Measurements from ENCODE around the gene COMP. TPM values are rescaled to one million over a fixed set of nuclear protein-coding genes. Genes with fewer than 3 reads are reported as not detected.

The COMP gene
- total and polyA plus RNA-seq, 2 donors (not counting 1 experiment from before 2014, with no cell fraction given): not detected

DNA sequence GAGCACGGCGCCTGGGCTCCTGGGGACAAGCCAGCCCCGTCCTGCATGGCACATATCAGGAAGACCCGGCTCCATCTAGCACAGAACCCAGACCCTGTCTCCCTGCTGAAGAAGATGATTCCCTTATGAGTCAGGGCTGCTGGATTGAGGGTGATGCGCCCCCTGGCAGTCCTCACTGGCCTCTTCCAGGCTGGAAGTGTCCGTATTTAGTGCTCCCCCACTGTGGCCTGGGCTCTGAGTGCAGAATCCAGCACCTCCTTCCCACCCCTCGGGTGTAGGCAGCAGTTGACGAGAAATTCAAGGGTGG, 14.9 kb downstream of the COMP start:
- Histone ChIP-seq H2AFZ (ENCODE audit: insufficient read depth, low read depth, low read length, poor library complexity, severe bottlenecking) (no peak overlapping the region), H3K79me2 (ENCODE audit: control insufficient read depth, insufficient read depth, low read length) (no peaks in the 10 kb centered on the region), H4K20me1 (ENCODE audit: control insufficient read depth, insufficient read depth, low read length, poor library complexity, severe bottlenecking) (peaks cover 5% of the 10 kb centered on the region), H3K36me3 (replicated peaks in 1 of 2; ENCODE audit: control extremely low read depth in 1 of 2, control insufficient read depth in 1 of 2, extremely low read depth in 1 of 2, insufficient read depth in 2 of 2, low read length in 1 of 2) (peaks cover 0 to 3% of the 10 kb centered on the region in 2 experiments), H3K4me2 (replicated peaks; ENCODE audit: low read depth, low read length, poor library complexity, severe bottlenecking) (no peak overlapping the region), H3K9me3 (ENCODE audit: control extremely low read depth in 1 of 3, control insufficient read depth in 2 of 3, insufficient read depth in 1 of 3, low read length in 2 of 3) (no peaks in the 10 kb centered on the region), H3K4me3 (ENCODE audit: control extremely low read depth in 1 of 5, extremely low read depth in 1 of 5, insufficient read depth in 1 of 5, low read depth in 2 of 5, low read length in 4 of 5) (no peak overlapping the region), H3K27me3 (replicated peaks in 1 of 4; ENCODE audit: control extremely low read depth in 1 of 4, control insufficient read depth in 3 of 4, insufficient read depth in 4 of 4, low read length in 3 of 4) (no peaks in the 10 kb centered on the region), H3K9ac (ENCODE audit: low read length) (no peak overlapping the region), H3K4me1 (ENCODE audit: control insufficient read depth in 2 of 2, insufficient read depth in 2 of 2, low read length in 2 of 2) (no peaks in the 10 kb centered on the region), H3K27ac (ENCODE audit: low read length in 2 of 2) (no peak overlapping the region)
- Mint-ChIP-seq H3K27ac (no peak overlapping the region), H3K4me1 (no peaks in the 10 kb centered on the region), H3K9me3 (ENCODE audit: insufficient read depth) (no peaks in the 10 kb centered on the region), H3K27me3 (no peaks in the 10 kb centered on the region), H3K4me3 (no peak overlapping the region)
- ChIA-PET POLR2A (no interaction called here), CTCF (no interaction called here)
- 97% methylated on average over 8 of the region's 8 CpGs for WGBS (ENCODE audit: insufficient coverage)
- ATAC-seq (ENCODE audit: low read depth) (no peak), DNase-seq (no peak)
- no peak for TF ChIP-seq EZH2 (IDR thresholded peaks at IDR 0.05; ENCODE audit: borderline replicate concordance, insufficient read depth, low read depth, low read length, poor library complexity, severe bottlenecking)
- TF ChIP-seq, protein P1, sequence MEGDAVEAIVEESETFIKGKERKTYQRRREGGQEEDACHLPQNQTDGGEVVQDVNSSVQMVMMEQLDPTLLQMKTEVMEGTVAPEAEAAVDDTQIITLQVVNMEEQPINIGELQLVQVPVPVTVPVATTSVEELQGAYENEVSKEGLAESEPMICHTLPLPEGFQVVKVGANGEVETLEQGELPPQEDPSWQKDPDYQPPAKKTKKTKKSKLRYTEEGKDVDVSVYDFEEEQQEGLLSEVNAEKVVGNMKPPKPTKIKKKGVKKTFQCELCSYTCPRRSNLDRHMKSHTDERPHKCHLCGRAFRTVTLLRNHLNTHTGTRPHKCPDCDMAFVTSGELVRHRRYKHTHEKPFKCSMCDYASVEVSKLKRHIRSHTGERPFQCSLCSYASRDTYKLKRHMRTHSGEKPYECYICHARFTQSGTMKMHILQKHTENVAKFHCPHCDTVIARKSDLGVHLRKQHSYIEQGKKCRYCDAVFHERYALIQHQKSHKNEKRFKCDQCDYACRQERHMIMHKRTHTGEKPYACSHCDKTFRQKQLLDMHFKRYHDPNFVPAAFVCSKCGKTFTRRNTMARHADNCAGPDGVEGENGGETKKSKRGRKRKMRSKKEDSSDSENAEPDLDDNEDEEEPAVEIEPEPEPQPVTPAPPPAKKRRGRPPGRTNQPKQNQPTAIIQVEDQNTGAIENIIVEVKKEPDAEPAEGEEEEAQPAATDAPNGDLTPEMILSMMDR (IDR thresholded peaks at IDR 0.05): no peak
- intact Hi-C loops (cut with micrococcal nuclease): no loop called here

DNA sequence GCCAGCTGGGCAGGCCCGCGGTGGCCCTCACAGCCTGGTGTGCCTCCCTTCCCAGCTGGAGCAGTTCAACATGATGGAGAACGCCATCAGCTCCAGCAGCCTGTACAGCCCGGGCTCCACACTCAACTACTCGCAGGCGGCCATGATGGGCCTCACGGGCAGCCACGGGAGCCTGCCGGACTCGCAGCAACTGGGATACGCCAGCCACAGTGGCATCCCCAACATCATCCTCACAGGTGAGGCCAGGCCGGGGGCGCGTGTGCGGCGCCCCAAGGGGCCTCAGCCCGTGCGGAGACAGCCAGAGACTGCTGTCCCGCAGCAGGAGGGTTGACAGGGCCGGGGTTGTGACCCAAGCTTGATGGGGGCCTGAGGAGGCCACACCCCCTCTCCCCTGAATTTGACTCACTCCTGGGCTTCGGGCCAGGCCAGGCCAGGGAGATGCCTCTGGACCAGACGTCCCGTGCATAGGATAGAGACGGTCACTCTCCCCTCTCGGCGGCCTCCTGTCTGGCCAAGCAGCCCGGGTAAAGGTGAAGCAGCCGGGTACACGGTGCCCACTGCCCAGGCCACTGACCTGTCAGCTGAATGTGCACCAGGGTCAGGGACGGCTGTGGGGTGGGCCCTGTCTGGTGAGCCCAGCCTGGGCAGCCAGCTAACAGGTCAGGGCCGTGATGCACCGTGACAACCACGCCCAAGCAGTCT, 15.4 kb downstream of the COMP start:
- Histone ChIP-seq H3K79me2 (ENCODE audit: control insufficient read depth, insufficient read depth, low read length) (no peaks in the 10 kb centered on the region), H3K36me3 (replicated peaks in 1 of 2; ENCODE audit: control extremely low read depth in 1 of 2, control insufficient read depth in 1 of 2, extremely low read depth in 1 of 2, insufficient read depth in 2 of 2, low read length in 1 of 2) (peaks cover 0 to 3% of the 10 kb centered on the region in 2 experiments), H4K20me1 (ENCODE audit: control insufficient read depth, insufficient read depth, low read length, poor library complexity, severe bottlenecking) (peaks cover 4% of the 10 kb centered on the region), H3K4me1 (ENCODE audit: control insufficient read depth in 2 of 2, insufficient read depth in 2 of 2, low read length in 2 of 2) (no peaks in the 10 kb centered on the region), H3K27me3 (replicated peaks in 1 of 4; ENCODE audit: control extremely low read depth in 1 of 4, control insufficient read depth in 3 of 4, insufficient read depth in 4 of 4, low read length in 3 of 4) (no peaks in the 10 kb centered on the region), H2AFZ (ENCODE audit: insufficient read depth, low read depth, low read length, poor library complexity, severe bottlenecking) (no peak overlapping the region), H3K4me3 (ENCODE audit: control extremely low read depth in 1 of 5, extremely low read depth in 1 of 5, insufficient read depth in 1 of 5, low read depth in 2 of 5, low read length in 4 of 5) (no peak overlapping the region), H3K27ac (ENCODE audit: low read length in 2 of 2) (no peak overlapping the region), H3K9ac (ENCODE audit: low read length) (no peak overlapping the region), H3K4me2 (replicated peaks; ENCODE audit: low read depth, low read length, poor library complexity, severe bottlenecking) (no peak overlapping the region), H3K9me3 (ENCODE audit: control extremely low read depth in 1 of 3, control insufficient read depth in 2 of 3, insufficient read depth in 1 of 3, low read length in 2 of 3) (no peaks in the 10 kb centered on the region)
- Mint-ChIP-seq H3K27ac (no peak overlapping the region), H3K4me1 (no peaks in the 10 kb centered on the region), H3K4me3 (no peak overlapping the region), H3K9me3 (ENCODE audit: insufficient read depth) (no peaks in the 10 kb centered on the region), H3K27me3 (no peaks in the 10 kb centered on the region)
- DNase-seq: no peak
- TF ChIP-seq, protein P1 (IDR thresholded peaks at IDR 0.05): no peak
- no peak for TF ChIP-seq EZH2 (IDR thresholded peaks at IDR 0.05; ENCODE audit: borderline replicate concordance, insufficient read depth, low read depth, low read length, poor library complexity, severe bottlenecking)
- no peak for ATAC-seq (ENCODE audit: low read depth)
- ChIA-PET POLR2A (no interaction called here), CTCF (no interaction called here)
- whole genome bisulfite sequencing (ENCODE audit: insufficient coverage): 94% methylated on average over 33 of the region's 33 CpGs
- intact Hi-C loops (cut with micrococcal nuclease): no loop called here

All from B cell (primary cell).